ENCODE data around the gene CD244.

Gene CD244

GRCh38 chr1:160830321-160831153 lies 32.1 kb downstream of the CD244 start:
- TF ChIP-seq CTCF (IDR thresholded peaks at IDR 0.05; ENCODE audit: low read depth, low read length, missing control alignments): peak; percentile 61
- no peak for DNase-seq (ENCODE audit: low read depth)
- in situ Hi-C loops (cut with HindIII; ENCODE audit: low sequenced_read_pairs): no loop called here
- no peak overlapping the region for H3K4me3 ChIP-seq (ENCODE audit: low read depth, low read length)

GRCh38 chr1:160829766-160830165 lies 32.9 kb downstream of the CD244 start:
- TF ChIP-seq CTCF (IDR thresholded peaks at IDR 0.05; ENCODE audit: low read depth, low read length, missing control alignments): no peak
- in situ Hi-C loops (cut with HindIII; ENCODE audit: low sequenced_read_pairs): no loop called here
- H3K4me3 ChIP-seq (ENCODE audit: low read depth, low read length): no peak overlapping the region

DNA sequence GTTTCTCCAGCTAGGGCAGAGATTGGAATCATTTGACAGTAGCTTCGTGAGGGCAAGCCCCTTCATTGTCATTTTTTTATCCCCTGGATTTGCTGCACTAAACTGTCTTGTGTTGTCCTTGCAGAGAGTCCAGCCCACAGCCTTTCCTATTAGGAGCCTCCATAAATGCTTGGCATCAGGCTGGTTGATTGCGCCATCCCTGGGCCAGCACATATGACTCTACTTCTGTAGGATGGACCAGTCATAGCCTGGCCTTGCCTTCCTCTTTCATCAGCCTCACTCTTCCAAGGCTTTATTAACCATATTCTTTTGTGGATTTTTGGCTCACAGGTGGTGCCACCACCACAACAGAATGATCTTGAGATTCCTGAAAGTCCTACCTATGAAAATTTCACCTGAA lies 35.3 kb downstream of the CD244 start:
- H3K4me3 ChIP-seq (ENCODE audit: low read depth, low read length): no peak overlapping the region
- TF ChIP-seq CTCF (IDR thresholded peaks at IDR 0.05; ENCODE audit: low read depth, low read length, missing control alignments): no peak
- in situ Hi-C loops (cut with HindIII; ENCODE audit: low sequenced_read_pairs): no loop called here
- no peak for DNase-seq (ENCODE audit: low read depth)

More at GRCh38 chr1:160829766-160830165, 32.9 kb downstream of the CD244 start:
- no peak for DNase-seq (ENCODE audit: low read depth)

DNA sequence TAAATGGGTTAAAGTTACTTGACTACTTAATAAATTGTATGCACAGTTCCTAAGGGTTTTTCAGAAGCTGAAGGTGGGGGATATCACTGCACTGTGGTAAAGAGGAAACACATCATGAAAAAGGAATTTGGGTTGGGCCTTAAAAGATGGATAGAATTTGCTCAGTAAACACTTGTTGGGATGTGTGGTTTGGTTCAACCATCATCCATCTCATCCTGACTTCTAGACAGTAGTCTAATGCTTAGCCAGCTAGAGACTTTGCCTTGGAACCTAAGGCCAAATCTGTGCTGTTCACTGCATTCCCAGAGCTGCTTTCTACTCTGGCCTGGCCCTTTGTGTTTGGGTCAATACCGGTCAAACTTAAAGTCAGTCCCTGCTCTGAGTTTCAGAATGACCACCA lies 36.1 kb downstream of the CD244 start:
- no peak overlapping the region for H3K4me3 ChIP-seq (ENCODE audit: low read depth, low read length)
- no peak for DNase-seq (ENCODE audit: low read depth)
- TF ChIP-seq CTCF (IDR thresholded peaks at IDR 0.05; ENCODE audit: low read depth, low read length, missing control alignments): no peak
- in situ Hi-C loops (cut with HindIII; ENCODE audit: low sequenced_read_pairs): no loop called here

GRCh38 chr1:160823296-160823695 lies 39.4 kb downstream of the CD244 start:
- in situ Hi-C loops (cut with HindIII; ENCODE audit: low sequenced_read_pairs): no loop called here
- TF ChIP-seq CTCF (IDR thresholded peaks at IDR 0.05; ENCODE audit: low read depth, low read length, missing control alignments): no peak
- H3K4me3 ChIP-seq (ENCODE audit: low read depth, low read length): no peak overlapping the region
- DNase-seq (ENCODE audit: low read depth): no peak

- no peak overlapping the region for H3K4me3 ChIP-seq (ENCODE audit: low read depth, low read length)
- no peak for TF ChIP-seq CTCF (IDR thresholded peaks at IDR 0.05; ENCODE audit: low read depth, low read length, missing control alignments)
- no peak for DNase-seq (ENCODE audit: low read depth)
- in situ Hi-C loops (cut with HindIII; ENCODE audit: low sequenced_read_pairs): no loop called here
Measured at GRCh38 chr1:160821627-160822026, 41.1 kb downstream of the CD244 start.
